EH (cell line): ENCODE results near the gene RASSF5.

Experiments
- DNase-seq: peaks from one replicate; pipeline ENCODE4 v3.0.0-alpha.2; 2015; ENCODE audit warnings: low read depth

RASSF5 gene

GRCh38 chr1:206497363-206497762, 10.0 kb upstream of the RASSF5 start:
- no peak for DNase-seq

DNA sequence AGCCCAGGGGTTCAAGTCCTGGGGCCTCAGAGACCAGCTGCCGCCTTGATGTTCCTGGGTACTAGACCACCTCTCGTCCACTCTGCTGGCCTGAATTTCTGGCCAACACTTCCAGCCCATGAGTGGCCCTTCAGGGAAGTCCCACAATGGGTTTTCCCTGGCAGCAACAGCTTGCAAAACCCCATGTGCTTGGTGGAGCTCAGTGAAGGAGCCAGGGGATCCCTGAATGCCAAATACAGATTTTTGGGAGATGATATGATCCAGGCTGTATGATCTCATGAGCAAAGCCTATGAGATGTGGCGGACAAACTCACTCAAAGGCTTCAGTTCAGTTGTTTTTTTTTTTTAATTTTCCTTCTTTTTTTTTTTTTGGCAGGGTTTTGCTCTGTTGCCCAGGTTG, 9.6 kb upstream of the RASSF5 start:
- no peak for DNase-seq

GRCh38 chr1:206498685-206499084, 8.6 kb upstream of the RASSF5 start:
- DNase-seq, result no peak

DNA sequence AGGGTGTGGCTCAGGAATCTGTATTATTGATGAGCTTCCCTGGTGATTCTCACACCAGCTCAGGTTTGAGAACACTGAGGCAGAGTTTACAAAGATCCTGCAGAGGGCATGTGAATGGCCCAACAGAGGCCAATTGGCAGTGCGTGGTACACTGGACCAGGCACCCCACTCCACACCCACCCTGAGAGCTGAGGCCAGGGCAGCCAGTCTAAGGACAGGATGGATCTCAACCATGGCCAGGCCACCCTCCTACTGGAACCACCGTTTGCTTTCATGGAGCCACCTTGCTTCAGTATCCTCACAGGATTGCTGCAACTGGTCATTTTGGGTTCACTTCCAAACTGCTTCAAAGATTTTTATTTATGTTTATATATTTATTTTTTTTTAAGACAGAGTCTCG, 7.3 kb upstream of the RASSF5 start:
- no peak for DNase-seq

- no peak for DNase-seq
Measured at GRCh38 chr1:206501881-206502280, 5.5 kb upstream of the RASSF5 start.

GRCh38 chr1:206502403-206502802, 4.9 kb upstream of the RASSF5 start:
- DNase-seq, result no peak

DNA sequence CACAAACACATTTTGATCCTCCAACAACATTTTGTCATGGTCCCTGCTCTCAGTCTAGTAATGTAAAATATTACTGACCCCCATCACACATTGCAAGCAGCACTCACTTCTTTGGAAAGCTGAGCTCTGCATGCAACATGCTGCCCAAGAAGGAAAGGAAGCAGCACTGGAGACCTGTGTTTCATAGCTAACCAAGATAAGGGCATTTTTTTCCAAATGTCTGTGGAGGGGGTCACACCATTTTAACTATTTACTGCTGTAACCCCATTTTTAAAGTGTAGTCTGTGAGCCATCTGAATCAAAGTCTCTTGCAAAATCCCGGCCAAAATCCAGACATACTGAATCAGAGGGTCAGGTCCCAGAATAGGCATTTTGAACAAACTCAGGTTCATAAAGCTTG, 4.5 kb upstream of the RASSF5 start:
- peak; percentile 35 for DNase-seq

GRCh38 chr1:206503591-206504362, 3.6 kb upstream of the RASSF5 start:
- peak; percentile 98 for DNase-seq

DNA sequence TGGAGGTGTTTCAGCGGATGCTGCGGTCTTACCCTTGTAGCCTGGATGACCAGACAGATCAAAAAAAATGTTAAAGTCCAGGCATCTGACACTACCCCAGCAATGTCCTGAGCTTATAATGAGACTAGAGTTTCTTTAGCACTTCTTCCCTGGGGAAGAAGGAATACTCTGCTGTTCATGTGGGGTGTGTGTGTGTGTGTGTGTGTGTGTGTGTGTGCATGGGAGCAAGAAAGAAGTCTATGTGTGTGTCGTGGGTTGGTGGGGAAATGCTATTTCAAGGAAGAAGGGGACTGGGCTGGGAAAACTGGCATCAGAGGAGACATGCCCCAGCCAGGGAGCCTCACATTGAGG, 3.0 kb upstream of the RASSF5 start:
- no peak for DNase-seq

- peak; percentile 58 for DNase-seq
Measured at GRCh38 chr1:206505702-206506355, 1.5 kb upstream of the RASSF5 start.

DNA sequence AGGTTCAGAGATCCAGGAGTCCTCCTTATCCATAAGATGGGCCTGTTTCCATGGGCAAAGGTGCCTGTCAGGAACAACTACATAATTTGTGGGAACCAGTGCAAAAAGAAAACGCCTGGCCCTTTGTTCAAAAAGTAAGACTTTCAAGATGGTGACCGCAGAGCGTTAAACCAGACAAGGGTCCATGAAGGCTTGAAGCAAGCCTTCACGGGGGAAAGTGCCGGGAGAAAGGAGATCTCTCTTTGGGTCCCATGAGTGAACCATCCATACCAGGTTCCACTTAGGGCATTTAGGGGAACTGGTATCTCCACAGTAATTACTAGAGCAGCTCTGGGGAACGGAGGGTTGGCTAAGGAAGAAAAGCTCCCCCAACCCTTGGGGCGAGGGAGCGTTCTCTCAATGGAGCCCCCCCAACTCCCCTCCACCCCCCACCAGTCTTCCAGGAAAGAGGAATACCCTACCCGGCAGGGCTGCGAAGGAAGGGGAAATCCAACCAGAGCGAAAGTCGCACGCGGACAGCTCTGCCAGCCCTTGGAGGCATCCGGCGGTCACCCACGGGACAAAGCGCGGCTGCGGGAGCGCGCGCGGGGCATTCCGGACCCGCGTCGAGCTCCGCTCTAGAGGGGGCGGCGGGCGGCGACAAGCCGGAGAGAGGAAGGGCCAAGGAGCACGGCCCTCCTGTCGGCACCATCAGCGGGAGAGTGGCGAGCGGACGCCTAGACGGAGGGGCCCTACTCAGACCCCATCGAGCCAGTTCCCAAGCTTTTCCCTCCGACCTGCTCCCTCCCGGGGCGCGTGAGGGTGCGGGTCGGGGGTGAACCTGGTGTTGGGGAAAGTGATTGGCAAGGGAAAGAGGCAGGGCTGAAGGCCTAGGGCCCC, 687 bp upstream of the RASSF5 start:
- peak; percentile 9 for DNase-seq

GRCh38 chr1:206508130-206508889, 979 bp downstream of the RASSF5 start:
- DNase-seq, result no peak

- peak; percentile 62 for DNase-seq
Measured at GRCh38 chr1:206508956-206509355, 1.6 kb downstream of the RASSF5 start.

DNA sequence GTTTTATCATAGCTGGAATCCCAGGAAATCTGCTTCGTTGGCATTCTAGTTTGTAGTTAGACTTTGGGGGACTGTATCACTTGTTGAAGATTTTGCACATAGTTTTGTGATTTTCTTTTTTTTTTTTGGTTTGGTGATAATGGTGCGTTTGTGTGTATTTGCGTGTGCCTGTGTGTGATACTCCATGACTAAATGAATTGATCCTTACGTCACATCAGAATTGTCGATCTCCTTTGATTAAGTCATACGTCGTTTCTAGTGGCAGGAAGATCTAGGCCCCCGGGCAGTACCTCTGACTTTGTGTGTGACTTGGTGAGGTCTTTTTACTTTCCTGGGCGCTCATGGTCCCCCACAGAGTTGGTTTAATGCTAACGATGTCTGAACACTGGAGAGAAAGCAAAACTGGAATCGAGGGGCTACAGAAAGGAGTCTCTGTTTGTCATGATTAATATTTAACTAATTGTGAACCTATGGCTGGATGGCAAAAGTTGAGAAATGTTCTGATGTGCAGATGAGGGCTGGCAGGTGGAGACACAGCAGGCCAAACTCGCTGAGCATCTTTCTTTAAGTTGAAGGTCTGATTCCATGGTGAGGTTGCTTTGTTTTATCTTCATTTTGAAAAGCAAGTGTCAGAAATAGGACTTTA, 2.4 kb downstream of the RASSF5 start:
- no peak for DNase-seq

GRCh38 chr1:206510371-206510770, 3.0 kb downstream of the RASSF5 start:
- no peak for DNase-seq

DNA sequence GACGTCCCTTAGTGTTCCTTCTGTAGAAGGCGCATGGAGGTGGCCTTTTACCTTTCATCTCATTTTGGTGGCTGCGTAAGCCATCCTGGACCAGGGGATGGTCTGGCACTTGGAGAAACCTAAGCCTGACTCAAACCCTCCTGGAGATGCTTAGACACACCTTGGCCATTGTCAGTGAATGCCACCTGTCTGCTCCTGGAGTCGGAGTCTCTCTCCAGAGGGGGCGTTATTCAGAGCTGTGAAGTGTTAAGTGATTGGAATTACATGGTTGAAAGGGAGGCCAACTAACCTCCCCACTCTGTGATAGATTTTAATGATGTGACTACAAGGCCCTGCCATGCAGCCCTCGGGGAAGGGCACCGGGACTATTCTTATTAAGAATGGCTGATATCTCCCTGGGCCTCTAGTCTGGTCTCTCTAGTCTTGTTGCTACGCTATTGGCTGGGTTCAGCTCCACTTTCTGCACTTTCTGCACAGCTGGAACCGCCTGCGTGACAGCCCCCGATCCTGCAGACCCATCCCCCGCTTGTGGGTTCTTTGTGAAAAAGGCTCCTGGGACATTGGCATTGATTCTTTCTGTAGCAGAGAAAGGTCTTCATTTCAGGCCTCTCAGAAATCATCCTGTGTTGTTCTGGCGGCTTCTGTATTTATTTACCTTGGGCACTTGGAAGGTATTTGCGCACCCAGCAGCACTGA, 4.2 kb downstream of the RASSF5 start:
- DNase-seq, result no peak

GRCh38 chr1:206512058-206512850, 4.9 kb downstream of the RASSF5 start:
- DNase-seq, result no peak

DNA sequence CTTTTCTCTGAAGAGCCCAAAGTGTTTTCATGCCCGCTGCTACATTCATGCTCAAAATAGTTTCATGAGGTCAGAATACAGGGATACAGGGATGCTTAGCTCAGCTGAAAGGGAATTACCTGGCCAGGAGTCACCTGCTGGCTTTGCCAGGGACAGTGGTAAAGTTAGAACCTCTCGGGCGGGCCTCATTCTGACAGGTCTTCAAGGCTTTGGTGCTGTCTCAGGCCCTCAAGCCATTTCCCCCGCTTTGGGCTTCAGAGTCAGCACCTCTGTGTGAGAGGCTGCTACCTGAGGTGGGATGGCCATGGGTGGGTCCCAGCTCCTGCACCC, 5.5 kb downstream of the RASSF5 start:
- no peak for DNase-seq

DNA sequence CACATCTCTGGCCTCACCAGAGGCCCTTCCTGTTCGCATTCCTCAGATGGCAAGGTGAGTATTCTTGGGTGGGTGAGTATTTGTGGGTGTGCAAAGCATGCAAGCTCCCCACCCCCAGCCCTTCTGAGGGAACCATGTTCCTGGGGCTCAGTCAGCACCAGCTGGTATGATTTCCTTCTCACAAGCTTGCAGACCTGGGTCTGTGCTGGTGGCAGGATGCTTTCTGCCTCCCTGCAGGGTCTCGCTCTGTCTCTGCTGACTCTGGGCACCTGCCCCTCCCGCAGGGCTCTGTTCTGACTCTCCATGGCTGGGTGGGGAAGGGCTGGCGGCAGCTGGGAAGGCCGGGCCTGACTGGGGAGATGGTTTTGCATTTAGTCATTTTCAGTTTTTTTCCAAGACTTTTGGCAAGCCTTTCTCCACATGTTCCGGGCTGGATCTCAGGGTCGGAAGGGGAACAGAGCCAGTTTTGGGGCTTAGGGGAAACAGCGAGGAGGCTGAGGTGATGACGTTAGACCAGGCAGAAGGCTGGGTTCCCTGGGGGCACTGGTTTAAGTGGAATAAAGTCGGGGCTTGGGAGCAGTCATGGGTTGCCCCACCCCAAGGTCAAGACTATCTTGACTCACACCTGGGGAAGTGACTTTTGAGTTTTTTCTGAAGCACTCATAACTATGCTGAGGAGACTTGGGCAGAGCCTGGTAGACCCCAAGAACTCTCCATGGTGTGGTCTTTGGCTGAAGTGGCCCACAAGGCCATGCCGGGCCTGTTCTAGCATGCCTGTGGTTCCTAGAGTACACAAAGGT, 6.2 kb downstream of the RASSF5 start:
- peak; percentile 90 for DNase-seq
